ENCODE results near the gene MRNIP.
"Not testable (repeated sequence)": the region's sequence is repeated elsewhere in the genome, so short reads cannot be mapped to it uniquely, and the experiment has no call there.

MRNIP gene

DNA sequence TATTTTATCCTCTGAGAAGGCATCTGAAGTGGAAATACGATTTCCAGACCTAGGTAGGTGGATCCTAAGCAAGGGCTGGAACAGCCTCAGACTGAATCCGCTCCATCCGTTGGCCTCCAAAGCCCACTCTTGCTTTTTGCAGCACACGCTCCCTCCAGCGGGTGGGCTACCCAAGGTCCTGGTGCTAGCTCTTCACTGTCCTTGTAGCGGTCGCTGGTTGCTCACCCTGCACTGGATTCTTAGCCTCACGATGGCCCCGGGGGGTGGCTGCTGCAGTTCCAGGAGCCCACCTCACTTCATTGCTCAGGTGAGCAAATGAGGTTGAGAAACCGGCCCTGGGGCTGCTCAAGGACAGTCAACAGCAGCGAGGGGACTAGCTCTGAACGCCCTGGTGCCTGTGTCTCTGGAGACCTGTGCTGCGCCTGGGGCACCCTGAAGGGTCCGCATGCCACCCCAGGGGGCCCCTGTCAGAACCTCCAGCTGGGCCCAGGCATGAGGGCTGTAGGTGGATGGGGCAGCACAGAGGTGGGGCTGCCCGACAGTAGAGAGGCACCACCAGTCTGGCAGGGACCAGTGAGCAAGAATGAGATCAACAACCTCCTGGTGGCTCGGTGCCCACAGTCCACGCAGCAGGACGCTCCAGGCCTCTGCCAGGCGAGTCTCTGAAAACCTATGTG is 56.3 kb downstream of the MRNIP start:
- no peak for DNase-seq

DNA sequence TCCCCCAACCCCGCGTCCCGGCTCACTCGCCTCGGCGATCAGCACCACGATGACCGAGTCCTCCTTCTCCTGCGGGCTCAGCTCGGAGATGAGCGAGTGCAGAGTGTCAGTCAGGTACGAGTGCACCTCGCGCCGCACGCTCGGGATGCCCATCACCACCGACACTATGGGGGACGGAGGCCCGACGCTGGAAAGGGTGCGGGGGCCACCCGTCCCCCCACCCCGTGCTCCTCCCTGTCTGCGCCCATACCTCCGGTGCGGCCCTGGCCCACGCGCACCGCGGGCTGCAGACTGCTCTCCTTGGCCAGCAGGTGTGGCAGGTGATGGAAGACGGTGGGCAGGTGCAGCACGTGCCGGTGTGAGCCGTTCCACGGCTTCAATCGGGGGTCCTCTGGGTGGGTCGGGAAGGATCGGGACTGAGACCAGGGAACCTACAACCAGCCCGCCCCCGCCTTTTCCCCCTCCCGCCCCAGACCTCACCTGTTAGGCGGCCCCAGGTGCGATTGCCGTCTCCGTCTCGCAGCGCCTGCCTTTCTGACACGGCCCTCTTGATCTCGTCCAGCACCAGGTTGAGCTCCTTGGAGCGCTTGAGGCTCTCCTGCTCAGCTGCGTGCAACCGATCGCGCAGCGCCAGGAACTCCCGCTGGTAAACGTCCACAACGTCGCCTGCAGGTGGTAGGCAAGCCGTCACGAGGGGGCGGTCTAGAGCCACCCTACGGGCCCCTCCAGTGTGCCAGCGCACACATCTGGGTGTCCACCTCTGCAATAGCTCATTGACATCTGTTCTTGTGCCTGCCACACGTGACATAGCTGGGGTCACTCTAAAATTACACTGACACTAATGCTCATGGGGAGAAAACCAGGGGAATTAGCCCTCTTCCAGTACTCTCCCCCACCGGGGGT is 57.1 kb downstream of the MRNIP start:
- peak; percentile 21 for DNase-seq

DNA sequence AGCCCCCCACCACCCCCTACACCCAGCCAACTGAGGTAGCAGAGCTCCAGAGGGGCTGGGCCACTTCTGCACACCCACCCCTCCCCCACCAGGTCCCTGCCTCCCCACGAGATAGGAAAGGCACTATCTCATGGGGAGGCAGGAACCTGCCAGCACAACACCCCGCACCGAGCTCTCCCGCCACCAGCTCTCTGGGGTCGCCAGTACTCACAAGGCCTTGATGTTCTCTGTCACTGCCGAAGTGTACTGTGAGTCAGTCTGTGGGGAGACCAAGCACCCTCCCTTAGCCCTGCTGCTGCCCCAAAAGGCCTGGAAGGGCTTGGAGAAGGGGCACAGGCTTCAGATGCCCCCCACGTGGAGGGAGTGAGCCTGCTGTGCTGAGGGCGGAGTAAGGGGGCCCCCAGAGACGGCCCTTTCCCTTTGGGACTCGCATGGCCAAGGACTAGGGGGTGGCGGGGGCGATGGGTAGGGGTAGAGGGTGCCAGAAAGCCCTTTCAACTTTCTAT is 57.9 kb downstream of the MRNIP start:
- no peak for DNase-seq

DNA sequence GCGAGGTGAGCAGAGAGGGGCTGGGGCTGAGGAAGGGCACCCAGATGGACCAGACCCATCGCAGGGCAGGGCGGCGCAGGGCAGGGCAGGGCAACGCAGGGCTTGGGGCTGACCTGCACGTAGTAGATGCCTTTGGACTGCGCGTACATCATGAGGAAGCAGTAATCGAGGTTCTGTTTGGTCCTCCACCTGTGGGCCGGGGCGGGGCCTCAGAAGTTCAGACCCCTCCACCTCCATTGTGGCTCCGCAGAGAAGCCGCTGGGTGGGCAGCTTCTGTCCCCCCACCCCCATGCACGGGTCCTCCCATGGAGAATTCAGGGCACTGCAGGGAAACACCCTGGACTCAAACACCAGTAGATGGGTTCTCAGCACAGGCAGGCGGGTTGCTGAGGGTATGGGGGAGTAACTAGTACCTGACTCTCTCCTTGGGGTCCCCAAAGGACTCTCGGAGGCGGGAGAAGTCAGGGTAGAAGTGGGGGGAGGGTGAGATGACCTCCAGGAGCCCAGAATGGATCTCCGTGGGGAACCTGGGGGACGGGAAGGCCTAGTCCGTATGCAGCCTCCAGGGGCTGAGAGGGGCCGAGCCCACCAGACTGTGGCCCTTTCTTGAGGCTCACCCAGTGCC is 58.4 kb downstream of the MRNIP start:
- no peak for DNase-seq

DNA sequence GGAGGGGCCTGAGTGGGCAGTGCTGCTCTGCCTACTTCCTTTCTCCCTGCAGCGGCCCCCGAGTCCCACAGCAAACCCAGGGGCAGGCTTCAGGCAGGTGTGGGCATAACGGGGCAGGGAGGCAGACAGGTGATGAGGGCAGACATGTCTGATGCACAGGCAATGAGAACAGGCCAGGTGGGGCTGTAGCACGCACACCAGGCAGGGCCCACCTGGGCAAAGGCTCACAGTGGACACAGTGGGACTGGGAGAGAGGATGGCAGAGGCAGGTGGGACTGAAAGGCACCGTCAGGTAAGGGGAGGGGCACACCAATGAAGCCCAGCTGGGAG is 59.0 kb downstream of the MRNIP start:
- DNase-seq = no peak

DNA sequence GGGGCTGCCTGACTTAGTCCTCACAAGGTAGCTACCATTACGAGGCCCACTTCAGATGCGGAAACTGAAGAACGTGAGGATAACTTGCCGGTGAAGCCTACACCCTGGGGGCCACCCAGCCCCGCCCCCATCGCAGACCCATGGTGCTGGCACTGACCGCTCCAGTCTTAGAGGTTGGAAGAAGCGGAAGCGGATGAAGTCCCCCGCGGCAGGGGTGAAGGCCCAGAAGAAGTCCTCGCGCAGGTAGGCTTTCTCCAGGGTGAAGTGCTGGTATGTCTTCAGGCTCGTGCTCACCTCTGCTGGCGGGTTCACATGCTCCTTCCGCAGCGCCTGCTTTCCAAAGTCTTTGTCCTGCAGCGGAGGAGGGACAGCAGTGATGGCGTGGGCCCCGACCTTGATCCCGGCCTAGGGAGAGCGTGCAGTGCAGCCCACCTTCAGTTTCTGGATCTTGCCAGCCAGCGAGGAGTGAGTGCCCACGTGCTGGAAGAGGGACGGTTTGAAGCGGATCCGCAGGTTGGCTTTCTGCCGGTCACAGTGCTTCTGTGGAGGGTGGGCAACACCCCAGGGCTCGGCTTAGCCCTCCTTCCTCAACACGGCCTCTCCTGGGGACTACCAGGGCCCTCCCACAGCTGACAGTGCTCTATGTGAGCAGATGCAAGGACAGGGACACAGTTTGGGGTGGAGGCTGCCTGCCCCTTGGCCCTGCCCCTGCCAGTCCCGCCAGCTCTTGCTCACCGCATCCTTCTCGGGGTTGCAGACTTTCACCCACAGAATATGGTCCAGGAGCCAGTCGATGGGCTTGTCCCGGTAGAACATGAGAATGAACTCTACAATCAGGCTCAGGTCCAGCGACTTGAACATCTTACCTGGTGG is 59.6 kb downstream of the MRNIP start:
- no peak for DNase-seq

DNA sequence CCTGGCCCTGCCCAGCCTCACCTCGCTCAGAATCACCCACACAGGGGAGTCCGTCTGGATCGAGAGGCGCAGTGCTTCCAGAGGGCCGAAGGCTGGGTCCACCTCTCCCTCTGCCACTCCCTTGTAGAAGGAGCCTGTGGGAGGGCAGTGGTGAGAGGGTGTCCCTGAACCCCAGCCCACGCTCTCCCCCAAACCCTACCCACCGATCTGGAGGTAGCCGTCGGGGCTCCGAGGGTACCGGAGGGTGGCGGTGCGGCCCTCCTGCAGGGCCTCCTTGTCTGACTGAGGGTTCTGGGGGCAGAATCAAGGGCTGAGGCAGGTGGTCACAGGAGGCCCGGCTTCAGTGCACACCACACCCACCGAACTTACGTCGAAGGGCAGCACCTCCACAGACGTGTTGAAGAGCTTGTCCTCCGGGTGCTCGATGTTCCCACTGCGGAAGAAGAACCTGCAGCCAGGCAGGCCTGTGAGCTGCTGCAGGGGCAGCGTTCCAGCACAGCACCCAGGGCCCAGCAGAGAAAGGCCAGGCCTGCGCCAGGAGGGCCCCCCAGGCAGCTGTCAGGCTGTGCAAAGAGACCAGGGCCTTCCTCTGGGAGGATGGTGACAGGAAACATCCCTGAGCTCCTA is 60.4 kb downstream of the MRNIP start:
- DNase-seq = no peak

DNA sequence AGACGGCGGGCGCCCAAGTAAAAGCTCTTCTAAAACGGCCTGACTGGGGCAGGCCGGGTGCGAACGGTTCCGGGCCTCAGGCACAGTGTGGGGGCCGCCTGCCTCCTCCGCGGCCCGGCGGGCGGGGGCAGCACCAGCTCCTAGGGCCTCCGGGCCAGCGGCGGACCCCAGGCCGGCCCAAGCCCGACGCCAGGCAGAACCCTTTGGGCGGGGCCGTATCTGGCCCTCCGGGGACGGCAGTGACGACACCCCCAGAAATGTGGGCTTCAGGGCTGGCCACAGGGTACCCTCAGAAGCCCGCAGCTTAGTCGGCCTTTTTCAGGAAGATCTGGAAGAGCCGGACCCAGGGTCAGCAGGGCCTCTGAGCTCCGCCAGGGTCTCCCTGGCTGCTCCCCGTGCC is 60.9 kb downstream of the MRNIP start:
- no peak for DNase-seq

DNA sequence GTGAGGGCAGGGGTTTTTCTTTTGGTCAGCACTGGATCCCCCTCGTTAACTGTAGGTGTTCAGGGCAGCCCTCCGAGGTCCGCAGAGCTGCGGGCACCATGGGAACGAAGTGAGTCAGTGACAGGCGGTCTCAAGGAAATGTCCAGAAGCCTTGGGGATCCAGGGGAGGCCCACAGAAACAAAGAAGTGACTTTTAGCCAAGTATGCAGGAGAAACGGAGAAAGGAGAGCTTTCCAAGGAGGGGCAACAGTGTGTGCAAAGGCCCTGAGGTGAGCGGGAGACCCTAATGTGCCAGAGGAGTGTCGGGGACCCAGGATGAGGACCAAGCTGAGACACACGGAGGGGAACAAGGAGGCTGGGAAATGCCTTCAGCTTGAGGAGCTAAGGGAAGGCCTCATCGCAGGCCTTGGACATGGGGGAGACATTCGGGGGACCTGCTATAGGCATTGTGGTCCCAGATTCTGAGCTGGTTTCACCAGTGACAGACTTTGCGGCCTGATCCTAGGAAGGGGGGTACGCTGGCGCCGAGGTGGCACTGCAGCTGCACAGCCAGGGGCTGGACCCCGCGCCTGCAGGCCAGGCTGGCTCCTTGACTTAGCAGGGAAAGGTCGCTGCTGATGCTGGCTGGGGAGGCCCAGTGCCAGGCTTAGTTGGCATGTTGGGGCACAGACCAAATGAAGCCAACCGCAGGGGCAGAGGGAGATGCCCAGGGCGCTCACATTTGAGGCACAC is 61.6 kb downstream of the MRNIP start:
- no peak for DNase-seq

DNA sequence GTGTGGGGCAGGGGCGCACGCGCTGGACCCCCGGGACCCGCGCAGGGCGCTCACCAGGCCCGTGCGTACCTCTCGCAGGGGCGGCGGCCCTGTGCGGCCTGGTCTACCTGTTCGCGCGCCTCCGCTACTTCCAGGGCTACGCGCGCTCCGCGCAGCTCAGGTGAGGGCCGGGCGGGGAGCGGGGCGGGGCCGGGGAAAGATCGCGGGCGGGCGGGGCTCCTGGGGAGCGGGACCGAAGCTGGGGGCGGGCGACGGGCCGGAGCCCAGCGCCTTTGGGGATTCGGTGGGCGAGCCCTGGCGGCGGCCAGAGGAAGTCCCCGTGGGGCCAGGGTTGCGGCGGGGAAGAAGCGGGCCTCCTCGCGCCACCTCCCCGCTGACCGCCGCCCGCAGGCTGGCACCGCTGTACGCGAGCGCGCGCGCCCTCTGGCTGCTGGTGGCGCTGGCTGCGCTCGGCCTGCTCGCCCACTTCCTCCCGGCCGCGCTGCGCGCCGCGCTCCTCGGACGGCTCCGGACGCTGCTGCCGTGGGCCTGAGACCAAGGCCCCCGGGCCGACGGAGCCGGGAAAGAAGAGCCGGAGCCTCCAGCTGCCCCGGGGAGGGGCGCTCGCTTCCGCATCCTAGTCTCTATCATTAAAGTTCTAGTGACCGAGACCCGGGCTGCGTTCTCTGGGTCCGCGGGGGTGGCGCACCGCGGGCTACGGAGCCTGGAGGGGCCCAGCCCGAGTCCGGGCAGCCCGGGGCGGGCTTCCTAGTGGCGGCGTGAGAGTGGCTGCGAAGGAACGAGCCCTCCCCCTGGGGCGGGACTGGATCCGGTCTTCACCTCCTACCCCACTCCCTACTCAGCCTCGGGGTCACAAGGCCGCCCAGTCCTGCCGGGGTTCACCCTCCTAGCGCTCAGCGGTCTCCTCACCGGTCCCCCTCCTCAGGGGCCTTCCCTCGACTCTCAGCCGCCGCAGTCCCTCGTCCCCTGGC is 62.5 kb downstream of the MRNIP start:
- DNase-seq = no peak

DNA sequence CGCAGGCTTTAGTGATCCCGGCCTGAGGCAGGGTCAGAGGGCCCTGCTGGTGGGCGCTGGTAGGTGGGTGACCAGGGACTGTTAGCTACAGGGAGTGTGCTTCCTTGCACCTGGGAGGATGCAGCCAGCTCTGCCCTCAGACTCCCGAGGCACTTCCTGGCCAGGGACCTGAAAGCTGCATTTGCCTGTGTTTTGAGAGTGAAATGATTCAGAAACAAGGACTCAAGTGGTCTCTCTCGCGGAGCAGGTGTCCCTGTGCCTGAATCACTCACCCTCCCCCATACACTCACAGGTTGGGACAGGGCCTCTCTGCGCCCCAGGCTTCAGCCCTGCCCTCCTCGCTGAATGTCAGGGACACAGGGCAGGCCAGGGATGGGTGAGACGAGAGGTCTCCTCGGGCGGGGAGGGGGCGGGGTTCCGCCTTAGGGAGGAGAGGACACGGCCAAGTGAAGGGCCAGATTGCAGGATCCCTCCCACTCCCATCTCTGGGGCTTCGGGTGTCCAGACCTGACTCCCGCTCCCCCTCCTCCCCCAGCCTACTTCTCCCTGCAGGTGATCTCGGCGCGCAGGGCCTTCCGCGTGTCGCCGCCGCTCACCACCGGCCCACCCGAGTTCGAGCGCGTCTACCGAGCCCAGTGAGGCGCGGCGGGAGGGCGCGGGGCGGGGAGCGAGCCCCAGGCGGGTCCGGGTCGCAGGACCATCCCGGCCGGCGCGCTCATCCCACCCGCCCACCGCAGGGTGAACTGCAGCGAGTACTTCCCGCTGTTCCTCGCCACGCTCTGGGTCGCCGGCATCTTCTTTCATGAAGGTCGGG is 63.4 kb downstream of the MRNIP start:
- DNase-seq = no peak

DNA sequence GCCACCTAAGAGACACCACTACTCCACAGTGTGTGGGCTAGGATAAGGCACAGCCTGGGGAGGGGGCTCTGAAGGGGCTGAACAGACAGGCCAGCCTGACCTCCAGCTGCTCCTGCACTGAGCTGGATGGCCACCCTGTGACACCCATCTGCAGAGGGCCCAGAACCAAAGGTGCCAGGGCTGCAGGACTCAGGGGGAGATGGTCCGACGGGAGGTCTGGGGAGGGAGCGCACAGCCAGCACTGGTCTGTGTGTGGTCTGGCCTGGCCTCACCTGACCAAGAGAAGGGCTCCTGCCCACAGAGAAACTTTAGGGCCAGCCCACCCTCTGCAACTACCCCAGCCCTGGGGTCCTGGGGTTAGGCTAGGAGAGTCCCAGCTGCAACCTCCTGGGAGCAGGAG is 64.0 kb downstream of the MRNIP start:
- no peak for DNase-seq

DNA sequence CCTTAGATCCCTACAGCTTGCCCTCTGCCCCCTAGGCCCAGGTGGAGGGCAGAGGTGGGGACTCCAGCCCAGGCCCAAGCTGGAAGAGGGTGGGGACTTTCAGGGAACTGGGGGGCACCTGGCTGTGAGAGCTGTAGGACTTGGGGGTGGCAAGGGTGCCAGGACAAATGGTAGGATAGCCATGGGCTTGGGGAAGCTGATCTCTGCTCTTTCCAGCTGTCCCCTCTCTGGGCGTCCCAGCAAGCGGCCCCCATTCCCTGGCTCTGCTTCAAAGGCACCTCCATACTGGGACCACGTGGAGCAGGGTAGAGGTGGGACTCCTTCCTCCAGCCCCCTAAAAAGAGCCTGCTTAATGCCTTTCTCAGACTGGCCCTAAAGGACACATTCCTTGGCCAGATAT is 64.4 kb downstream of the MRNIP start:
- DNase-seq = no peak

DNA sequence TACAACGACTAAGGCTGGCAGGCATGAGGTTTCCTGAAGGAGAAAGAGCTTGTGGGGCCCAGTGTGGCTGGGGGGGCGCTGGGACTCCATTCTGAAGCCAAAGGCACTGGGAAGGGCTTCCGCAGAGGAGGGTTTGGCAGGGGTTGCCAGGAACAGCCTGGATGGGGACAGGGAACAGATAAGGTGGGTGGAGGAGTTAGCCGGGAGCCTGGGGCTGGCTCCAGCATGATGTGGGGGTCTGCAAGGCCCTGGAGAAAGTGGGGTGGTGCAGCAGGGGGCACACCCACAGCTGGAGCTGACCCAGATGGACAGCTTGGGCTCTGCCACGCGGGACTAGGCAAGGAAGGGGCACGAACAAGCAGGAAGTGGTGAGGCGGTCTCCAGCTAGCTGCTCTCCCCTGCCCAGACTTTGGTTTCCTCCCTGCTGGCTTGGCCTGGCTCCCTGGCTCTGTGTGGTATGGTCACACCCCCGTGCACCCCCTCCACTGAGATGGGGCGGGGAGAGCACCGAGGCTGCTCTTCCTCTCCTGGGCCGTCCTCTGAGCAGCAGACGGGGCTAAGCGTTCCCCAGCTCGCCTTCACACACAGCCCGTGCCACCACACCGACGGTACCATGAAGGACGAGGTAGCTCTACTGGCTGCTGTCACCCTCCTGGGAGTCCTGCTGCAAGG is 65.0 kb downstream of the MRNIP start, which contains the start of gene LTC4S:
LTC4S (plus strand) TSS at position 519 of the 672 bp plus-strand sequence; CDS start at position 614, 95 bp downstream.
- DNase-seq = no peak

DNA sequence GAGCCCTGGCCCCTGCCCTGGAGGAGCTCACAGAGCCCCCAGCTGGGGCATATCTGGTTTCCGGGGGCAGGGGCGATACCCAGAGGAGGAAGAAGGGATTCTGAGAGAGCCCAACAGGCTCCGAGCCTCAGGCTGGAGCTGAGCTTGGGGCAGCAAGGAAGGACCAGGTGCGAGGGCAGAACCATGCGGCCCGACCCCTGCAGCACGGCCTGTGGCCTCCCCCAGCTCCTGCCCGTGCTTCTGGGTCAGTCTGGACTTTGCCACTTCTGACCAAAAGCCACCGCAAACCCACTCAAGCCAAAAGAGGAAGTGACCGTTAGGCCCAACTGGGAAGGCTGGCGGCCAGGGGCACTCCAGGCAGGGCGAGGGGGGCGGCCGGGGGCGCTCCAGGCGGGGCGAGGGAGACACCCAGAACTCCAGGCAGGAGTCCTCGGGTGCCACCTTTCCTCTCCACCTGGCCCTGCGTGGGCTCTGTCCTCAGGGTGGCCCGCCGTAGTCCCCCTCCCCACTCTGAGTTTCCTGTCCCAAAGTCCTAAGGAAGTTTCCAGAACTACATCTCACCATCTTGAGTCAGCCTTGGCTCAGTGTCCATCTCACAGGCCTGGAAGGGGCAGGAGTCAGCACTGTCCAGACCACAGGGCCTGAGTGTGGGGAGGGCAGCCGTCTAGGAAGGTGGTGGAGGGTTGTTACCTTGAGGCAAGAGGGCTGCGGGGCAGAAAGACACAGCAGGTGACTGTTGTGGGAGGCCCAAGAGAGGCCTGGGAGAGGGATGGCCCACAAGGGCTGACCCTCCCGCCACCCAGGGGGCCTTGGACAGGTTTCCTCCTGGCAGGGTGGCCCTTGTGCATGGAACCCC is 65.8 kb downstream of the MRNIP start:
- no peak for DNase-seq

DNA sequence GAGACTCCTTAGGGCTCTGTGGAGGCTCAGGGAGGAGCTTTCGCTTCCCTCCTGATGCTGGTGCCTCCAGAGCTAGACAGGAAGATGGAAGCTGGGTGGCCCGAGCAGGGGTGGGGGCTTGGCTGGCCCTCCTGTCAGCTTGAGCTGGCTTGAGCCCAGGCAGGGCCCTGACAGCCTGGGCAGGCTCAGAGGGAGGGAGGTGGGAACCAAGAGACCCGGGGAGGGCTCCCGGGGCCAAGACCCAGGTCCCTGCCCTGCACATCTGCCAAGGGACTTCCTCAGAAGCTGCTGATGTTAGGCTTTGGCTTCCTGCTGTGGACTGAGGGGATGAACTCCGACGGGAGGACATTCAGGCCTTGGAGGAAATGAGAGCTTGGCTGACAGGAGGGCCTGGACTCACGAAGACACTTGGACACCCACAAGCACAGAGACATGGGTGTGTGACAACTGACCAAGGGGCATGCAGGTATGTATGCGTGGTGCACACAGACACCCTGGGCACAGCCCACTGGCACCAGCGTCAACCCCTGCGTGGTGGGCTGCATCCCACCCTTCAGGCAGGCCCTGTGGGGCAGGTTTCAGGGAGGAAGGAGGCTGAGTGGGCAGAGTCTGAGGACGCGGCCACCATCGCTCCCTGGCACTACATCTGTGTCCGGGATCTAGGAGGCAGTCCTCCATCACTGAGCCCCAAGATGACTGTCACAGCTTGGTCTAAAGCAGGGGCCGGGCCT is 66.6 kb downstream of the MRNIP start:
- no peak for DNase-seq

DNA sequence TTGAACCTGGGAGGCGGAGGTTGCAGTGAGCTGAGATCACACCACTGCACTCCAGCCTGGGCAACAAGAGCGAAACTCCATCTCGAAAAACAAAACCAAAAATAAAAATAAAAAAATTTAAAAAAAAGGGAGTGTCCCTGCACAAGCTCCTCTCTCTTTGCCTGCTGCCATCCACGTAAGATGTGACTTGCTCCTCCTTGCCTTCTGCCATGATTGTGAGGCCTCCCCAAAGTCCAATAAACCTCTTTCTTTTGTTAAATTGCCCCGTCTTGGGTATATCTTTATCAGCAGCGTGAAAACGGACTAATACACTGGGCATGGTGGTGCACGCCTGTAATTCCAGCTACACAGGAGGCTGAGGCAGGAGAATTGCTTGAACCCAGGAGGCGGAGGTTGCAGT is 69.3 kb downstream of the MRNIP start:
- DNase-seq = not testable (repeated sequence)

Data from NCI-H1694 treated with DMSO at 0.1 percent for 48 hours (cell line).